Suppressor macrophage (primary cell): ENCODE data around the gene DUSP15.
A peak's percentile ranks its signal among the peaks of the same experiment; 100 is the strongest.

Experiments
- DNase-seq, 4 experiments: peaks; one replicate each; pipeline ENCODE4 v3.0.0-alpha.2; 2020 to 2022

Gene DUSP15

DNA sequence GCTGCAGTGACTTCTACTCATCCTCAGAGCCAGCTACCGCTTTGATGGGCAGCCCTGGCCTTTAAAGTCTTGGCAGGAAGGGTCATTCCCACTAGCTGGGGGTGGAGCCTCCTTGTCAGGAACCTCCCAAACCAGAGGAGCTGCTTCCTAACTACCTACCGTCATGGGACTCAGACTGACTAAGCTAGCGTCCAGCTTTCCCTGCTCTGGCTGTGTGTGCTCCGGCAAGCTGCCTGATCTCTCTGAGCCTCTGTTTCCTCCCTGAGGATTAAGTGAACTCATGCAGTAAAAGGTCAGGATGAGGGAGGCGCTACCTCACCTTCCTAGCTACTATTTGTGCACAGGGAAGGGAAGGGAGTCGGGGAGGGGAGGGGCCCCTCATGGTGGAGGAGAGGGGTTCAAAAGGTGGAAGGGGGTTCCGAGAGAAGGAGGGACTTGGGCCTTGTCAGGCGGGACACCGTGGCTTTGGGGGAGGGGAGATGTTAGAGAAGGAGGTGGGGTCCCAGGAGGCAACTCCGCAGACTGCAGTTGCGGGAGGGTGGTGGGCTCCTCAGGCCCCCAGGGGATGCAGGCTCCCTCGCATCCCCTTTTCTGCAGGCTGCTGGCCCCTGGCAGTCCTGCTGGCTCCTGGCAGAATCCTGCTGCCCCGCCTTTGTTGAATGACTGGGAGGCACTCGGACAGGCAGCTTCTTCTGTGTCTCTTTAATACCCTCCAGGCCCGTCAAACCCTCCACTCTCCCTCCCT, 9.8 kb downstream of the DUSP15 start:
- peak in 1 of 4 experiments; percentile 18 for DNase-seq

DNA sequence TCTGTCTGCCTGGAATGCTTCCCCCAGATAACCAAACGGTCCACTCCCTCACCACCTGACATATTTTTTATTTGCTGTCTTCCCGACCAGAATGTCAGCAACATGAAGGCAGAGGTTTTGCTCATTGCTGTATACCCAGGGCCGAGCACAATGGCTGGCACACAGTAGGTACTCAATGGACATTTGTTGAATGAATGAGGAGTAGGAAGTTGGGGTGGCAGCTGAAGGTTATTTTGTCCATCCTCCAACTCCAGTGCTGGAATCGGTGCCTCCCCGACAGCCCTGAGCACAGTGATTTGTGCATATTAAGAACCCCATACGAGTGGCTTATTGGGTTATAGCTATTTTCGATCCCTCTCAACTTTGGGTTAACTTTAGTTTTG, 10.3 kb downstream of the DUSP15 start:
- no peak for DNase-seq

DNA sequence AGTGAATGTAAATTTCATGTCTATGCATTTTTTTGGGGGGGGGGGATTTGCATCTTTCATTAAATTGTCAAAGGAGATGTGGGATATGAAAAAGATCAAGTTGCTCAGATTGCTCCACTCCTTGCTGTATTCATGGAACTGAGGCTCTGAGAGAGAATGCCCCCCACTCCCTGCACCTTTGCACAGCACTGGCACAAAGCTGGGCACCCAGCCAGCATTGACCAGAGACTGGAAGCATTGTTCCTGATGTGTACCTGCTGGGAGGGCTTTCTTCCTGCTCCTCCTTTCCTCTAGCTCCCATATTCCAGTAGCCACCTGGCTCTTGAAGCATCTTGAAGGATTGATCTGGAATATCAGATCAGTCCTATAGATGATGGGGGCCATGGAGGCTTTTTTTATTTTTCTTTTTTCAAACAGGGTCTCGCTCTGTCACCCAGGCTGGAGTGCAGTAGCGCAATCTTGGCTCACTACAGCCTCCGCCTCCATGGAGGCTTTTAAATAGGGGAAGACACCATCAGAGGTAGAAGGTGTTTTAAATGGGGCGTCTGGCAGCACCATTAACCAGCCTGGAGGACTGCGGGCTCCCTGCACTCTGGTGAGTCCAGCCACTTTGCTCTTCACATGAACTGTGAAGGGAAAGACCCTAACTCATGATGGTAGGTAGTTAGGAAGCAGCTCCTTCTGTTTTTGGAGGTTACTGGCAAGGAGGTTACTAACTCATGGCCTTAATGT, 10.9 kb downstream of the DUSP15 start:
- DNase-seq: no peak

DNA sequence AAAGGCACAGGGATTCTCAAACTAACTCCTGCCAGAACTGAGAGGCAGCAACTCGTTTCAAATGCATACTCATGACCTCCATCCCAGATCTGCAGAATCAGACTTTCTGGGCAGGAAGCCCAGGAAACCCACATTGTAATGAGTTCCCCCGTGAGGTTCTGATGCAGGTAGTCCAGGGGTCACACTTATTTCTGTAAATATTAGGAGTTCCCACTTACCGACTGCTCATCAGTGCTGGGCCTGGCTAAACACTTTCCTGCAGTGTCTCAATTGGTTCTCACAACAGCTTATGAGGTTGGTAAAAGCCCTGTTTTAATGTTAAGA, 11.6 kb downstream of the DUSP15 start:
- DNase-seq: no peak

DNA sequence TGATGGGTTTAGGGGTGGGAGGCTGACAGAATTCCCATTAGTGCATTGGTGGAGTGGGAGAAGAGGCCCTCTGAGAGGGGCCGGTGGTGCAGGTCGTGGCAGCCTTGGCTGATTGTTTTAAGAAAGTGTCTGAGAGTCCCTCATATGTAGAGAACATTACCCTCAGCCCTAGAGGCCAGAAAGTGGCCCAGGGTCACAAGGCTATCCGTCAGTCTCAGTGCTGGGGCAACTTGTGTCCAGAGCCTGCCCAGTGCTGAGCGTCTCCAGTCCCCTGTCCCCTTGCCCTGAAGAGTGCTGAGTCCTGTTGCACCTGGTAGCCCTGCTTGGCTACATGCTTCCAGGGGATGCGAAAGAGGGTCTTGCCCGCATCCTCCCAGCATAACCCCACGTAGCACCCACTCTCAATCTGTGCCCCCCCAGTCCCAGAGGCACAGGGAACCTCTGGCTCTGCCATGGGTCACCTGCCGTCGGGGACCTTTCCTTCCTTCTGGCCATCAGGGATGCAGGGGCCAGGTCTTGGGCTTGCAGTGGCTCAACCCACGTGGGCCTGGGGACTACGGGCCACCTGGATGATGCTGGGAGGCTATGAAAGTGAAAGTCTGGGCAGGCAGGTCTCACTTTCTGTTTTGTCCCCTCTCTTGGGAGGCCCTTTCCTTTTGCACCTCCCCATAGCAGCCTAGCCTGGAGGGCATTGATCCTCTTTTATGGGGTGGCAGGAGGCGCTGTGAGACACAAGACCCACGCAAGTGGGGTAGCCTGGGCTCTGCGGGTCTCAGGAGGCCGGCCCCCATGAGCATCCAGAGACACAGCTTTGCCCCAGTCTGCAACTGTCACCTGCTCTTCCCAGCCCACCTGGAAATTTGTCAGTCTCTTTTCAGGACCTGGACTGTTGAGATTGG, 12.2 kb downstream of the DUSP15 start:
- no peak for DNase-seq

DNA sequence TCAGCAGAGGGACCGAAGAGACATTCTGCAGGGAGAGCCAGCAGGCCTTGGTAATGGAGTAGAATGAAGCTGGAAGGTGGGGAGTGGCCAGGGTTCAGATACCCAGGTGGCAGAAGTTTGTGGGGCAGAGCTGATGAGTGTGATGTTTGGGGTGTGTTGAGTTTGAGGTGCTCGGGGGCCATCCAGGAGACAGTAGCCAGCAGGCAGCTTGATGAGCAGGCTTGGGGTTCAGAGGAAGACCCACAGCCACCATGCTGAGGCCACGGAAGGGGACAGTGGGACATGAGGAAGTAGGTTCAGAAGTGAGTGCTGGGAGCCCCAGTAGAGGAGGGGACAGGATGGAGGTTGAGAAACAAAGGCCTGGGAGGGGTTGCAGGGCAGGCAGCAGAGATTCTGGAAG, 13.8 kb downstream of the DUSP15 start:
- DNase-seq: no peak

DNA sequence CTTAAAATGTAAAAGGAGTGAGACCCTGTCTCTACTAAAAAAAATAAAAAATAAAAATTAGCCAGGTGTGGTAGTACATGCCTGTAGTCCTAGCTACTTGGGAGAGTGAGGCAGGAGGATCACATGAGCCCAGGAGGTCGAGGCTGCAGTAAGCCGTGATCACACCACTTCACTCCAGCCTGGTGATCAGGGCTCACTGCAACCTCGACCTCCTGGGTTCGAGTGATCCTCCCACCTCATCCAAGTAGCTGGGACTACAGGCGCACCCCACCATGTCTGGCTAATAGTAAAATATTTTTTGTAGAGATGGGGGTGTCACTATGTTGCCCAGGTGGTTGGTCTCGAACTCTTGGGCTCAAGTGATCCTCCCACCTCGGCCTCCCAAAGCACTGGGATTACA, 16.8 kb downstream of the DUSP15 start:
- DNase-seq: no peak

DNA sequence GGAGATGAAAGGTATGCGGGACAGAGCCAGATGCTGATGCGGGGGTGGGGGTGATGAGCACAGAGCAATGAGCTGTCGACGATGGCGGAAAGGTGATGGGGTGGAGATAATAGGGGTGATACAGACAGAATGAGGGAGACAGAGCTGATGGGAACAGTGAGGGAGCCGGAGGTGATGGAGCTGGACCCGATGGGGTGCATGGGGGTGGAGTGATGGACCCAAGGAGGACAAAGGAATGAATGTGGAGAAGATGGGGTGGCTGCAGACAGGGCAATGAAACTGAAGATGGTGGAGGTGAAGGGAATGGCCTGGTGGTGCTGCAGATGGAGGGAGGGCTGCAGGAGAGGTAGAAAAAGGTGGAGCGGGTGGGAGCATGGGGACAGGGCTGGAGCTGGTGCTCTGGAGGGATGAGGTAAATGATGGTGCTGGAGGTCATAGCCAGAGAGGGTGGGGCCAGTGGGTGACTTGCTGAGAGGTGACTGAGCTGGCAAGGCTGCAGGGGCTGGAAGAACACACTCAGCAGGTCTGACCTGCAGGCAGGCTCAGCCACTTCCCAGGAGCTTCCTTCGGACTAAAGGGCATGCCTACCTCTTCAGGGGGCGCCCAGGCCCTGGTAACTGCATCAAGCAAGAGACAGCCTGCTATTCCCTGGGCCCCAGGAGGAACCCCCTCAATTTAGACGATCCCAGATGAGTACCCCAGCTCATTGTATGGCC, 18.9 kb downstream of the DUSP15 start:
- DNase-seq: no peak

DNA sequence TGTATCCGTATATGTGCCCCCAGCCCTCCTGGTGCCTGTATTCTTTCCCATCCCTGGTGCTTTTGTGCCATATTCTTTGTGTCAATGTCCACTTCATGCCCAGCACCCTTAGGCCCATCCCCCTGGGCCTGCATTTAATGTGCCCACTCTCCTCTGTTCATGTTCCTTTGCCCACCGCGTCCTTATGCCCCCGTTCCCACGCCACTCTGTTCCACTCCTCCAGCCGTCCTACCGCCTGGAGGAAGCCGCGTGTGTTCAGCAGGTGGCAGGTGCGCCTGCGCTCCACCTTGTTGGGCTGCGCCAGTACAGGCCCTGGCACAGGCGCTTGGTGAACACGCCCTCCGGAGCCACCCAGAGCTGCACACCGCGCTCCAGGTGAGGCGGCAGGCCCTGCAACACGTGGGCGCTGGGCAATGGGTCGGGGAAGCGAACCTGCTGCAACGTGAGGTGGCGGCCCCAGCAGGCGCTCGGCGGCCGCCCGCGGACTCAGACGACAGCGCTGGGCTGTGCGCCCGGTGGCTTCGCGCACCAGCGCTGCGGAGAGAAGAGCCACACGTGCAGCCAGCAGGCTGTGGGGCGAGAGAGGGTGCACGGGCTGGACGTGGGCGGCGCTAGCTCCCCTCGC, 20.9 kb downstream of the DUSP15 start:
- DNase-seq: no peak

DNA sequence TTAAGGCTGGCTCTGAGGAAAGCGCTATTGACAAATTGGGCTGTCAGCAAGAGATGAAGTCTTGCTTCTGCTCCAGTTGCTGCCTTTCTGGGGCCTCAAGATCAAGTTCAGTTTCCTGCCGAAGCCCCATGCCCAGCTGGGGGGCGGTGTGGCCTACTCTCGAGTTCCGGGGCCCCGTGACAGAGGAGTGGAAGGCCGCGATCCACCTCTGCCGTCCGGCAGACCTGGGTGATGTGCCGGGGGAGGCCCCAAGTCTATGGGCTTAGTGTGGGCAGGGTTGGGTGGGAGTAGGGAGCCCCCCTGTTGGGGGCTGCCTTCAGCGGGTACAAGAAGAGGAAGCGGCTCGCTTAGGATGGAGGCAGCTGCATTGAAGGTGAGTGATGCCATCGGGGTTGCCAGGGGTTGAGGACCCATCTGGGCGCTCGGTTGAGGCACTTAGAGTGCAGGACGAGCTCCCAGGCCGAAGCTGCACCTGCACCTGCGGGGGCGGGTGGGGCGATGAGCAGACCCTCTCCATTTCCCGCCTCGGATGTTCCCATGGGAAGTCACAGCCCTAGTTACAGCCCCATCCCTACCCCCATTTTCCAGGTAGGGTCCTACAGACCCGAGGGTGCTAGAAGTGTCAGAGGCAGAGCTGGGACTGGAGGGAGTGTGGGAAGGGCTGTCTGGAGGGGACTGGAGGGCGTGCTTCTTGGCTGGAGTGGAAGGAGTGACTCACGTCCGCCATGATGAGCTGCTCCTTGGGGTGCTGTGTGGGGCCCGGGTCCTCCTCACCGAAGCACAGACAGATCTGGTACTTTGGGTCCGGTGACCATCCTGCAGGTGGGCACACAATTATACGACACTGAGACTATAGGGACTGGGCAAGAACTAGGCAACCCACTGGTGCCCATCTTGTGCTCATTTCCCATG, 22.0 kb downstream of the DUSP15 start:
- DNase-seq: no peak

DNA sequence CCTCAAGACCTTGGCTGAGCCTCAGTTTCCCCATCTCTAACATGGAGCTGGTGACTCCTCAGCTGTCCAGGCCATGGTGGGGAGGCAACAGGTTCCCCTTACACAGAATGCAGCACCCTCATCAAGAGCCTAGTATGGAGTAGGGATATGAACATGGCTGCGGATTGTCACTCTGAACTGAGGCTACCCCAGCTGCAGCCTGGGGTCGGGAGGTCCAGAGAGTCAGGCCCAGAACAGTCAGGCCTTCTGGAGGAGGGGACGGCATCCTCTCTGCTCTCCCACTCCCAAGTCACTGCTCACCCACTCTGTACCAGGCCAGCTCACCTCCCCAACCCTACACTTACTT, 23.6 kb downstream of the DUSP15 start:
- DNase-seq: no peak

DNA sequence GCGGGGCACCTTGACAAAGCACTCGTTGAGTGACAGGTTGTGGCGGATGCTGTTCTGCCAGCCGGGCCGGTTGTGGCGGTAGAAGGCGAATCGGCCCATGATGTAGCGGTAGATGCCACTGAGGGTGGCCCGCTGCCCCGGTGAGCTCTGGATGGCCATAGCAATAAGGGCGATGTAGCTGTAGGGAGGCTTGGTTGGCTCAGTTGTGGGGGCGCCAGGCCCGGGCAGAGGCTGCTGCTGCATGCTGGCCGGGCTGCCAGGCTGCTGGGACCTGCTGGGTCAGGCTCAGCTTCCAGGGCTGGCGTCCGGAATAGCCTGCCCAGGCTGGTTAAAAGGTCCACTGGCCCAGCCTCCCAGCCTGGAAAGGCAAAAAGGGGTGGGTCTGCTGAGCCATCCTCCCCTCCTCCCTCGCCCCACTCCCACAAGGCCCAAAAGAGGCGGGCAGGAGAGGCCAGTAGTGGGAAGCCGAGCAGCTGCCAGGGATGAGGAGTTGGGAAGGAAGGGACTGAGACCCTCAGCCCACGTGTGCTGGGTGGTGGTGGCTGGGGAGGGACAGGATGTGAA, 24.9 kb downstream of the DUSP15 start, which contains the start of gene FOXS1:
Gene FOXS1, minus strand, starts transcription at position 305 of the 564 bp plus-strand sequence. Its CDS starts 62 bp downstream, at position 243.
- DNase-seq: no peak

DNA sequence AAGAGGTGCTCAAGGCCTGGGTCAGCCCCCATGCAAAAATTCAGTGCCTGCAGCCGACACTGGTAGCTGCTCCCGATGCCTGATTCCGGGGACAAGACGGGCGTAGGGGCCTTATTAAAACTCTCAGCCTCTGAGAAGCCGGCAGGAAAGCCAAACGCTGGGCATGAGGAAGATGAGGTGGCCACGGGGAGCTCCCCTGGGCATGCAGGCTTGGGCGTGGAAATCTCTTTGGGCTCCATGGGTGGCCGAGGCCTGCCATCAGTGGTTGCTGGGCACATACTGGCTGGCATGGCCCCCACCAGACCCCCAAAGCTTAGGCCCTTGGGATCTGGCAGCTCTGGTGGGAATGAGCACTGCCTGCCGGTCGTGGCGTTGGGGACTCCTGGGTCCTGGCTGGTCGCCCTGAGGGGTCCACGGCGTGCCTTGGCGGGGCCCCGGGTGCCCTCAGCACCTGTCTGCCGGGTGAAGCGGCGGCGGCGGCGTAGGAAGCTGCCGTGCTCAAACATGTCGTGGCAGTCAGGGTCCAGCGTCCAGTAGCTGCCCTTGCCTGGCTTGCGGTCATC, 25.5 kb downstream of the DUSP15 start:
- no peak for DNase-seq

DNA sequence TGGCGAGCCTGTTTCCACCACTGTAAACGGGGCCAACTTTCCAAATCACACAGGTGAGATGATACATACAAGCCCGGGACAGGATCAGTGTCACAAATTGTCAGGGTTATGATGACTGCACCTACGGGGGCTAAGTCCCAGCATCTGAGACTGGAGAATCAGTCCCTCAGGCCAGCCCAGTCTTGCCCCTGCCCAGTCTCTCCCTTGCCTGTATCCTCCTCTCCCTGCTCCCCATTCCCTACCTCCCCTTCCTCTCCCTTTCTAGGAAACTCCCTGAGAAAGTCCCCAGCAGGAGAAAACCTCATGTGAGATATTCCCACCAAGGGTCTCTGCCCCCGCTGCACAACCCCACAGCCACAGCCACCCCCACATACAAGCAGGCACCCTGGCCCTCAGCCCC, 26.4 kb downstream of the DUSP15 start:
- DNase-seq: no peak

DNA sequence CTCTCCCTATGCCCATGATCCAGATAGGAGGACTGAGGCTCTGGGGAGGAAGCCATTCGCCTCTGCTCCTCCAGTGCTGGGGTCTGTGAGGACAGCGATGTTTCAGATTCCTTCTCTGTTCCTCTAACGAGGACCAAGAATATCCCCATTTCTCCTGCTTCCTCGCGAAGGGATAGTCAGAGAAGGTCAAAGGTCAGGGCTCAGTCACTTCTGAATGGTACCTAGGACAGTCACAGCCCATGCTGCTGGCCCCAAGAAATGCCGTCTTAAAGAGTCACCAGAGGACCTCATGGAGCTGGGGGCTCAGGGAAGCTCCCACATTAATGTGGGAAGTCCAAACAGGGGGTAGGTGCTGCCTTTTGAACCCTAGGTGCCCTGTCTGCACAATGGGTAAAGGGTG, 27.0 kb downstream of the DUSP15 start:
- no peak for DNase-seq

DNA sequence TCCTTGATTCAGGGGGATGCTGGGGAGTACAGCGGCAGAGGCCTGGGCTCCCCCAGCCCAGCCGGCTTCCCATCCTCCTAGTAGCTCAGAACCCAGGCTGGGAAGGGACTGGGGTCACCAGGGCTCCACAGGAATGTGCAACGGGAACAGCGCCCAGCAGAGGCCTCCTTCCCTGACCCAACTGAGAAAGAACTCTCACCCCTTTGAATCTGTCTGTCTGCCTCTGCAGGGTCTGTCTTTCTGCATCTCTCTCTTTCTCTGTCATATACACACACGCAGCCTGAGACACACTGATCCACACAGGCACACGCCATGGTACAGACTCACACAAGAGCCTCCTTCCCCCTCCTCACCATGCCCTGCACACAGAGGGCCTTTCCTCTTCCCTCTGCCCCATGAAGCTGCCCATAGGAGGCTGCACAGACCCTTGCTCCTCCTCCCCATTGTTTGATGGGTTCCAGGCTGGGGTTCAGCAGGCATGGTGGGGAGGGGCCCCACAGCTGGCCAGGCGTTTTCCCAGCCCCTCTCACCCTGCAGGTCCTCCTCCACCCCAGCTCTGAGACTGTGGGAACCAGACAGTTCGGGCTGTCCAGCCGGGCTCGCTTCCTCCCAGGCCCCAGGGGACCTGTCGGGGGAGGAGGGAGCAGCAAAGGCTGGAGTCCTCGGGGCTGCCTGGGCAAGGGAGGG, 27.7 kb downstream of the DUSP15 start:
- DNase-seq: no peak

DNA sequence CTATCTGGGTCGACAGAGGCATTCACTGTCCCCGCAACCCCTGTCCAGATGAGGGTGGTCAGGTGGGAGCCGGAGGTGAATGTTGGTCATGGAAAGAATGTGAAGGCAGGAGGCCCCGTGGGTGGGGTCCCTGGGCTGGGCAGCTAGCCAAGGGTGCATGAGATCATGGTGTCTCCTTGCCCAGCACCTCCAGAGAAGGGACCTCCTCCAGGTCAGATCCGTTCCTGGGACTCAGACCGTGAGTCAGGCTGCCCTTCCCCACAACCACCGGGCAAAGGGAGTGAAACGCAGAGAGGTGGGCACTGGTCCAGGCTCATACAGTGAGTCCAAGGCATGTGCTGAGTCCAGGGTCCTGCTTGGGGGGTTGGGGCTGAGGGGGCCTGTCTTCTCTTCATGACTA, 28.4 kb downstream of the DUSP15 start:
- DNase-seq: no peak

DNA sequence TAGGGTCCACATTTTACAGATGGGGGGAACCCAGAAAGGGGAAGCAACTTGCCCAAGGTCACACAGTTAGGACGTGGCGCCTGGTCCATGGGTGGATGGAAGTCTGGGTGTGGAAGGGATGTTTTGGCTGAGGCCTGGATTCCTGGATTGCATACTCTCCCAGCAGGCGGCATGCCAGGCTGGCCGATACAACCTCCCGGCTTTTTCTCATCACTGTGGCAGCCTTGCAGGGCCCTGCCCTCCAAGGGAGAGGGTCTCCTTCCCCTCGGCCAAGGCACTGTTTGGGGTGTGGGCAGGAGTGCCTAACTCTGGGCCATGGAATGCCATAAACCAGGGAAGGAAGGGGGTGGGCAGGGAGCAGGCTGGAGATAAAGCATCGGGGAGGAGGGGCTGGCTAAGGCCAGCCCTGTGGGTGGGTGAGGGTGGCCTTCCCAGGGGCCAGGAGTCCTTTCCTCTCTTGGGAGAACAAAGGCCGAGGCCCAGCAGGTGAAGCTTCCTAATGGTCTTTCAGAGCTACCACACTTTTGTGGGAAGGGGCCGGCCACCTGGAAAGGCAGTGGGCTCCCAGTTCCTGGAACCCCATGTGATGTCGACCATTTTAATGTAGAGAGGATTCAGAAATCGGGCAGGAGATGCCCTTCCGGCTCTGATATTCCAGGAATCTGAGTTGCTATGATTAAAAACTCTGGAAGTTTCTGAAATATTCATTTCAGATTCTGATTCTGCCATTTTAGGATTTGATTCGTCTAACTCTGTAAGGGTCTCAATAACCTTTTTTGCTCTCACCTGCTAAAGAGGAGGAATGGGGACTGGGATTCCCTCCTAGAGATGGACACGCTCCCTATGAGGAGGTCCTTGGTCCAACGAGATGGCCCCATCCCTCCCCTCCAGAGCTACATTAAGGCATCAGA, 29.2 kb downstream of the DUSP15 start:
- DNase-seq: no peak
